ENCODE measurements around the gene C7orf57.

DNA sequence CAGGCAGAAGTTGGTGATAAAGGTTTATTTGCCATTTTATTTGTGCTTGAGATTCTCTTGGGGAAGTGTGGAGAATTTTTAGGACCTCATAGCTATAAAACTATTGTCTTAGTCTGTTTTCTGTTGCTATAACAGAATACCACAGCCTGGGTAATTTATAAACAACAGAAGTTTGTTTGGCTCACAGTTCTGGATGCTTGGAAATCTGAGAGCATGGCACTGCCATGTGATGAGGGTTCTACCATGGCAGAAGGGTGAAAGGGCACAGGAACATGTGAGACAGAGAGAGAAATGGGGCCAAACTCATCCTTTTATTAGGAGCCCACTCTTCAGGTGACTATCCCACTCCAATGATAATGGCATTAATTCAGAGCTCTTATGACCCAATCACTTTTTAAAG is 18.7 kb upstream of the C7orf57 start:
- TF ChIP-seq SREBF2 (IDR thresholded peaks at IDR 0.05; ENCODE audit: low read length) (no peak), KLF5 (IDR thresholded peaks at IDR 0.05; ENCODE audit: partially characterized antibody) (no peak), CBX5 (IDR thresholded peaks at IDR 0.05; ENCODE audit: low read depth) (no peak), EGR1 (IDR thresholded peaks at IDR 0.05; ENCODE audit: borderline replicate concordance in 1 of 2, low read depth in 2 of 2, low read length in 2 of 2) (no peak)
